CD14-positive monocyte (primary cell): ENCODE measurements around the gene IL1A. TPM values are rescaled to one million over a fixed set of nuclear protein-coding genes. Genes with fewer than 3 reads are reported as not detected.
A peak's percentile ranks its signal among the peaks of the same experiment; 100 is the strongest.

Source experiments
- DNase-seq, 3 donors: peaks; one replicate each; pipeline ENCODE4 v3.0.0-alpha.2; 2011 to 2022
- H2AFZ ChIP-seq: 2 replicates; pipeline ENCODE4 v1.6.0; 2012; ENCODE audit warnings: mild to moderate bottlenecking, low read depth, low read length, inconsistent platforms; ENCODE audit not compliant: insufficient read depth, poor library complexity, severe bottlenecking
- H3K27ac ChIP-seq, 2 donors: 1 replicate in 1 of 2; 2 replicates in 1 of 2; pipeline ENCODE4 v1.5.1; 2012 to 2013; ENCODE audit warnings: low read length in 2 of 2, control low read depth in 1 of 2, inconsistent platforms in 1 of 2, low read depth in 1 of 2, mild to moderate bottlenecking in 1 of 2
- H3K27me3 ChIP-seq, 2 donors: one replicate each; pipeline versions ENCODE4 v1.6.0 to v1.6.1; 2011 to 2013; ENCODE audit warnings: low read length in 2 of 2; ENCODE audit not compliant: control insufficient read depth in 2 of 2, insufficient read depth in 2 of 2
- H3K36me3 ChIP-seq, 2 donors: replicated peaks in 1 of 2; 1 replicate in 1 of 2; 2 replicates in 1 of 2; pipeline versions ENCODE4 v1.5.1 to v1.6.1; 2012 to 2013; ENCODE audit warnings: low read length in 2 of 2, control low read depth in 1 of 2, inconsistent platforms in 1 of 2, mild to moderate bottlenecking in 1 of 2; ENCODE audit not compliant: insufficient read depth in 2 of 2, control insufficient read depth in 1 of 2
- H3K4me1 ChIP-seq, 2 donors: 1 replicate in 1 of 2; 2 replicates in 1 of 2; pipeline versions ENCODE4 v1.5.1 to v1.6.1; 2012 to 2013; ENCODE audit warnings: low read length in 2 of 2, control low read depth in 1 of 2, inconsistent platforms in 1 of 2, mild to moderate bottlenecking in 1 of 2, moderate library complexity in 1 of 2; ENCODE audit not compliant: insufficient read depth in 2 of 2, control insufficient read depth in 1 of 2
- H3K4me2 ChIP-seq: replicated peaks from 2 replicates; pipeline ENCODE3; 2012; ENCODE audit warnings: low read length, moderate library complexity, mild to moderate bottlenecking; ENCODE audit not compliant: poor library complexity, severe bottlenecking; ENCODE audit errors: extremely low read depth
- H3K4me3 ChIP-seq, 3 experiments: fragments of 200-600 bp in 1 of 3; sonication (generic) in 1 of 3; replicated peaks in 1 of 3; 1 replicate in 2 of 3; 2 replicates in 1 of 3; pipeline ENCODE4 v1.5.1; 2011 to 2013; ENCODE audit warnings: low read length in 3 of 3, mild to moderate bottlenecking in 3 of 3, control low read depth in 2 of 3, low read depth in 2 of 3, inconsistent platforms in 1 of 3, moderate library complexity in 1 of 3
- H3K79me2 ChIP-seq: 2 replicates; pipeline ENCODE4 v1.6.0; 2012; ENCODE audit warnings: mild to moderate bottlenecking, control low read depth, inconsistent platforms, low read length, moderate library complexity; ENCODE audit not compliant: insufficient read depth
- H3K9ac ChIP-seq: 2 replicates; pipeline ENCODE4 v1.6.0; 2017; ENCODE audit warnings: low read length, mild to moderate bottlenecking; ENCODE audit not compliant: insufficient read depth, poor library complexity, severe bottlenecking
- H3K9me3 ChIP-seq, 2 donors: replicated peaks in 1 of 2; 1 replicate in 1 of 2; 2 replicates in 1 of 2; pipeline versions ENCODE4 v1.5.1 to v1.6.1; 2012 to 2013; ENCODE audit warnings: low read length in 2 of 2, control low read depth in 1 of 2; ENCODE audit not compliant: control insufficient read depth in 1 of 2, insufficient read depth in 1 of 2
- H4K20me1 ChIP-seq: 2 replicates; pipeline ENCODE4 v1.6.0; 2012; ENCODE audit warnings: mild to moderate bottlenecking, low read length, control low read depth, moderate library complexity; ENCODE audit not compliant: insufficient read depth
- H3K27ac Mint-ChIP-seq, 7 donors: one replicate each; pipeline ENCODE4 v1.8.0; 2020; ENCODE audit warnings: mild to moderate bottlenecking in 7 of 7, mixed read lengths in 7 of 7, moderate library complexity in 6 of 7, inconsistent platforms in 2 of 7
- H3K27me3 Mint-ChIP-seq, 3 donors: one replicate each; pipeline ENCODE4 v1.8.0; 2021 to 2022; ENCODE audit warnings: low read depth in 3 of 3, mild to moderate bottlenecking in 3 of 3, mixed read lengths in 3 of 3, moderate library complexity in 3 of 3, inconsistent platforms in 1 of 3
- H3K36me3 Mint-ChIP-seq, 2 donors: one replicate each; pipeline ENCODE4 v1.8.0; 2020; ENCODE audit warnings: mixed read lengths in 2 of 2, inconsistent platforms in 1 of 2, mild to moderate bottlenecking in 1 of 2
- H3K4me1 Mint-ChIP-seq: one replicate; pipeline ENCODE4 v1.8.0; 2020; ENCODE audit warnings: mild to moderate bottlenecking, mixed read lengths
- H3K4me3 Mint-ChIP-seq, 2 donors: one replicate each; pipeline ENCODE4 v1.8.0; 2020; ENCODE audit warnings: mild to moderate bottlenecking in 2 of 2, mixed read lengths in 2 of 2, moderate library complexity in 1 of 2
- H3K9me3 Mint-ChIP-seq, 7 donors: one replicate each; pipeline ENCODE4 v1.8.0; 2020 to 2022; ENCODE audit warnings: mixed read lengths in 7 of 7, mild to moderate bottlenecking in 6 of 7, moderate library complexity in 6 of 7, inconsistent platforms in 2 of 7
- CTCF ChIP-seq: fragments of 200-600 bp; IDR thresholded peaks from one replicate; pipeline ENCODE4 v1.8.0; 2022; ENCODE audit warnings: antibody characterized with exemption, mild to moderate bottlenecking
- WGBS: methylation state at CpG from one replicate; pipeline ENCODE4 v1.1.5; 2013; ENCODE audit warnings: missing lambda C conversion rate; ENCODE audit not compliant: insufficient coverage; 5-methylcytosine and 5-hydroxymethylcytosine counted together
- intact Hi-C, 2 donors: fragments of 100-400 bp; cut with micrococcal nuclease; formaldehyde crosslinking; loops; one replicate each; pipeline versions ENCODE4 v1.15.0 to v1.15.1; 2023
- polyA plus RNA-seq, 3 donors: library from polyadenylated mRNA; depleted of rRNA in 1 of 3; unstranded in 2 of 3; stranded (reverse) in 1 of 3; fragments of 300-500 nt in 2 of 3; fragments of >200 nt in 1 of 3; fragmentation: Illumina TruSeq in 2 of 3; gene quantifications; 1 replicate in 2 of 3; 2 replicates in 1 of 3; pipeline ENCODE4 v1.2.3, GENCODE V29; 2012 to 2021

IL1A gene
- polyA plus RNA-seq, 3 donors: 0.26 to 0.83 TPM; not detected in 1

GRCh38 chr2:112758711-112759110 lies 25.6 kb downstream of the IL1A start:
- peaks cover 36% of the 10 kb centered on the region for H3K4me1 Mint-ChIP-seq
- Histone ChIP-seq H3K27me3 (no peaks in the 10 kb centered on the region), H3K79me2 (peaks cover 96% of the 10 kb centered on the region), H3K4me2 (no peak overlapping the region), H3K9me3 (no peaks in the 10 kb centered on the region), H3K9ac (no peak overlapping the region), H3K4me1 (peaks cover 31 to 43% of the 10 kb centered on the region in 2 donors), H4K20me1 (no peaks in the 10 kb centered on the region), H3K36me3 (peaks cover 0 to 32% of the 10 kb centered on the region in 2 donors), H2AFZ (no peak overlapping the region), H3K27ac (no peak overlapping the region), H3K4me3 (no peak overlapping the region)
- no CpG with 5 or more reads among the region's 2 CpGs for WGBS
- H3K27me3 Mint-ChIP-seq: peaks cover 0 to 1% (median 0%) of the 10 kb centered on the region in 3 donors
- DNase-seq: no peak
- TF ChIP-seq CTCF: no peak
- H3K27ac Mint-ChIP-seq: no peak overlapping the region
- intact Hi-C loops: no loop called here
- no peak overlapping the region for H3K4me3 Mint-ChIP-seq
- H3K36me3 Mint-ChIP-seq: peaks cover 20 to 37% of the 10 kb centered on the region in 2 donors
- no peaks in the 10 kb centered on the region for H3K9me3 Mint-ChIP-seq

GRCh38 chr2:112757265-112757664 lies 27.0 kb downstream of the IL1A start:
- Mint-ChIP-seq H3K27me3 (peaks cover 0 to 1% (median 0%) of the 10 kb centered on the region in 3 donors), H3K27ac (peak overlapping the region in 4 of 7 donors; percentile 20 to 66 (median 38)), H3K4me1 (peaks cover 22% of the 10 kb centered on the region), H3K36me3 (peaks cover 24 to 50% of the 10 kb centered on the region in 2 donors), H3K4me3 (no peak overlapping the region), H3K9me3 (no peaks in the 10 kb centered on the region)
- no CpG with 5 or more reads among the region's 3 CpGs for WGBS
- Histone ChIP-seq H3K36me3 (peaks cover 0 to 43% of the 10 kb centered on the region in 2 donors), H3K79me2 (peaks cover 95% of the 10 kb centered on the region), H3K9ac (no peak overlapping the region), H3K4me3 (no peak overlapping the region), H3K27me3 (no peaks in the 10 kb centered on the region), H3K4me1 (peaks cover 23 to 30% of the 10 kb centered on the region in 2 donors), H3K27ac (peak overlapping the region in 1 of 2 donors; percentile 71), H4K20me1 (no peaks in the 10 kb centered on the region), H3K4me2 (no peak overlapping the region), H2AFZ (no peak overlapping the region), H3K9me3 (no peaks in the 10 kb centered on the region)
- peak; percentile 69 to 87 (median 80) for DNase-seq
- intact Hi-C loops: no loop called here
- TF ChIP-seq CTCF: no peak
